ENCODE results near the gene ANKH.

GRCh38 chr5:14685757-14686156 lies 185.8 kb downstream of the ANKH start:
- no peak for TF ChIP-seq POLR2A (IDR thresholded peaks at IDR 0.05; ENCODE audit: low read depth)
- TF ChIP-seq CTCF (IDR thresholded peaks at IDR 0.05): peak; percentile 53 to 76 (median 59)
- TF ChIP-seq POLR2AphosphoS5 (IDR thresholded peaks at IDR 0.05): no peak
- no peak for TF ChIP-seq EP300 (IDR thresholded peaks at IDR 0.05)
